H1 (cell line): ENCODE measurements around the gene IL3. TPM values are rescaled to one million over a fixed set of nuclear protein-coding genes. Genes with fewer than 3 reads are reported as not detected.

Experiments used
- BRCA1 ChIP-seq: IDR thresholded peaks from 2 replicates; pipeline ENCODE4 v1.6.1; 2012; ENCODE audit warnings: low read depth, low read length, improper control_type of control experiment
- SIRT6 ChIP-seq: IDR thresholded peaks from one replicate; pipeline ENCODE4 v1.7.1; 2012; ENCODE audit warnings: low read length, inconsistent platforms
- polyA plus RNA-seq, 7 experiments: library from polyadenylated mRNA; depleted of rRNA in 3 of 7; stranded (reverse) in 5 of 7; unstranded in 2 of 7; fragments of >200 nt in 5 of 7; fragments of 200-250 nt in 2 of 7; gene quantifications; 1 replicate in 5 of 7; 2 replicates in 1 of 7; 4 replicates in 1 of 7; pipeline versions ENCODE4 v1.2.1 to v1.2.3, GENCODE V29; 2011 to 2013; ENCODE audit warnings: missing spikeins in 2 of 7, mixed read lengths in 2 of 7
- total RNA-seq: library from RNA; stranded (reverse); fragmentation: NEBNext Ultra II Directional; extraction: Animal tissue kit (Norgen Biotek cat#: 25700); gene quantifications from 2 replicates; pipeline ENCODE4 v1.2.1, GENCODE V29; 2021
- TF ChIP-seq, protein P1 (sequence below): IDR thresholded peaks from 2 replicates; pipeline ENCODE4 v1.6.1; 2011; ENCODE audit warnings: low read length, improper control_type of control experiment

The IL3 gene
- total and polyA plus RNA-seq, 2 of the 8 experiments (the other 6 are each of a cell fraction or from before 2014, with no cell fraction given) = not detected

DNA sequence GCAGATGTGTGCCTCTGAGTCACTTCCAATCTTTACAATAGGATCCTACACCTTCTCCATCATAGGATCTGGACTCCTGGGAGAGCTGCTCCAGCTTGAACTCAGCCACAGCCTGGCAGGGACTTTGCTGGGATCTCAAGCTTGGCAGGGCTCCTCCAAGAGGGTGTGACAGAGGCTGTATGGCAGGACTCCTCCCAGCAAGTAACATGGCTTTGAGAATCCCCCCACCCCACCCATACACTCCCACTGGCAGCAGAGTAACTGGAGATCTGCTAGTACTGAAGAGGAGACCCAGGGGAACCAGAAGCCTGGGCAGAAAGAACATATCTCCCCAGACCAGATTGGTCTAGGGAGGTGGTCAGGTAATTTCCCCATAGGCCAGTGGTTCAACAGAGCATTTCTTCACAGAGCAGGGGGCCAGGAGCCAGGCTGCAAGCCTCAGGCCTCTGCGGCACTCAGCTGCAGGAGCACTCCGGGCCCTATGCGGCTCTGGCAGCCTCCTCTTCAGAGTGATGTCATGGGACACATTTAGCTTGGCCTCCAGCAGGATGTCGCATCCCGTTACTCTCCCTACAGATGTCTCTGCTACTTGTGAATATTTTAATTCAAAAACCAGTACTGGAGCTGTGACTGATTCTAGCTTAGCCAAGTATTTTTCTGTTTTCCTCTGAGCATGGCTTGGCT is 47.3 kb upstream of the IL3 start (continued):
- TF ChIP-seq, protein P1, sequence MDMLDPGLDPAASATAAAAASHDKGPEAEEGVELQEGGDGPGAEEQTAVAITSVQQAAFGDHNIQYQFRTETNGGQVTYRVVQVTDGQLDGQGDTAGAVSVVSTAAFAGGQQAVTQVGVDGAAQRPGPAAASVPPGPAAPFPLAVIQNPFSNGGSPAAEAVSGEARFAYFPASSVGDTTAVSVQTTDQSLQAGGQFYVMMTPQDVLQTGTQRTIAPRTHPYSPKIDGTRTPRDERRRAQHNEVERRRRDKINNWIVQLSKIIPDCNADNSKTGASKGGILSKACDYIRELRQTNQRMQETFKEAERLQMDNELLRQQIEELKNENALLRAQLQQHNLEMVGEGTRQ = no peak
- TF ChIP-seq BRCA1 (no peak), SIRT6 (no peak)
- TF ChIP-seq, all 59 proteins: peak for 0
